Lung (tissue), 12 donors: ENCODE data around the gene IL13RA1. TPM values are rescaled to one million over a fixed set of nuclear protein-coding genes. Genes with fewer than 3 reads are reported as not detected.
A peak's percentile ranks its signal among the peaks of the same experiment; 100 is the strongest.
"Not testable (repeated sequence)": the region's sequence is repeated elsewhere in the genome, so short reads cannot be mapped to it uniquely, and the experiment has no call there.

Experiments used
- ATAC-seq: fragments of 200-7000 bp; cut with Tn5 transposase; one replicate; pipeline ENCODE4 v1.9.1; 2020; ENCODE audit warnings: moderate number of reproducible peaks; ENCODE audit not compliant: insufficient read depth, low FRiP score
- DNase-seq, 3 donors: peaks; one replicate each; pipeline ENCODE4 v3.0.0-alpha.2; 2013 to 2017
- H3K27ac ChIP-seq, 2 donors: one replicate each; pipeline ENCODE4 v1.5.1; 2013; ENCODE audit warnings: mild to moderate bottlenecking in 2 of 2, moderate library complexity in 2 of 2, control low read depth in 1 of 2, inconsistent platforms in 1 of 2, low read depth in 1 of 2, low read length in 1 of 2
- H3K27me3 ChIP-seq, 3 donors: one replicate each; pipeline ENCODE4 v1.5.1; 2013; ENCODE audit warnings: low read length in 2 of 3; ENCODE audit not compliant: control insufficient read depth in 3 of 3, insufficient read depth in 3 of 3
- H3K36me3 ChIP-seq, 4 donors: one replicate each; pipeline ENCODE4 v1.5.1; 2013; ENCODE audit warnings: low read length in 4 of 4, mild to moderate bottlenecking in 1 of 4, moderate library complexity in 1 of 4; ENCODE audit not compliant: control insufficient read depth in 4 of 4, insufficient read depth in 4 of 4
- H3K4me1 ChIP-seq, 5 donors: one replicate each; pipeline ENCODE4 v1.5.1; 2013; ENCODE audit warnings: low read length in 5 of 5, mild to moderate bottlenecking in 2 of 5, moderate library complexity in 1 of 5; ENCODE audit not compliant: control insufficient read depth in 5 of 5, insufficient read depth in 5 of 5
- H3K4me3 ChIP-seq: one replicate; pipeline ENCODE4 v1.5.1; 2013; ENCODE audit warnings: mild to moderate bottlenecking, control low read depth, moderate library complexity
- H3K9ac ChIP-seq, 2 donors: one replicate each; pipeline ENCODE4 v1.5.1; 2013; ENCODE audit warnings: low read length in 2 of 2, control low read depth in 1 of 2; ENCODE audit not compliant: insufficient read depth in 1 of 2
- H3K9me3 ChIP-seq, 4 donors: one replicate each; pipeline ENCODE4 v1.5.1; 2013; ENCODE audit warnings: low read length in 3 of 4, mild to moderate bottlenecking in 1 of 4, moderate library complexity in 1 of 4; ENCODE audit not compliant: control insufficient read depth in 4 of 4, insufficient read depth in 3 of 4
- CTCF ChIP-seq: IDR thresholded peaks from 2 replicates; pipeline ENCODE4 v1.5.1; 2012; ENCODE audit warnings: mild to moderate bottlenecking; ENCODE audit errors: control extremely low read depth, extremely low read depth
- WGBS, 2 donors: extraction: QIAGEN DNeasy Blood & Tissue Kit; methylation state at CpG; one replicate each; pipeline ENCODE4 v1.1.7; 2013; 5-methylcytosine and 5-hydroxymethylcytosine counted together
- polyA plus RNA-seq, 2 donors: library from polyadenylated mRNA; stranded (reverse); fragments of 200-250 nt; gene quantifications; one replicate each; pipeline ENCODE4 v1.2.1, GENCODE V29; 2013
- total RNA-seq, 2 donors: library from RNA; depleted of rRNA in 1 of 2; stranded (reverse); fragments of >200 nt in 1 of 2; gene quantifications; one replicate each; pipeline ENCODE4 v1.2.1, GENCODE V29; 2014 to 2021
- donor health status: control.
- donor health status: control.
- donor health status: Bipolar disorder and iron deficiency.
- donor health status: healthy.
- donor health status: DM: yes; HTN: yes; CAD: no.

The IL13RA1 gene
- total and polyA plus RNA-seq, 4 donors, result 23.4 to 64.0 (median 59.0) TPM

DNA sequence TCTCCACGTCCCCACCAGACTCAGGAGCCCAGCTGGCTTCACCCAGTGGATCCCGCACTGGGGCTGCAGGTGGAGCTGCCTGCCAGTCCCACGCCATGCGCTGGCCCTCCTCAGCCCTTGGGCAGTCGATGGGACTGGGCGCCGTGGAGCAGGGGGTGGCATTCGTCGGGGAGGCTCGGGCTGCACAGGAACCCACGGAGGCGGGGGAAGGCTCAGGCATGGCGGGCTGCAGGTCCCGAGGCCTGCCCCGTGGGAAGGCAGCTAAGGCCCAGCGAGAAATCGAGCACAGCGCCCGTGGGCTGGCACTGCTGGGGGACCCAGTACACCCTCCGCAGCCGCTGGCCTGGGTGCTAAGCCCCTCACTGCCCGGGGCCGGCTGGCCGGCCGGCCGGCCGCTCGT lies 10.6 kb upstream of the IL13RA1 start:
- H3K9ac ChIP-seq, H3K36me3 ChIP-seq, H3K9me3 ChIP-seq, H3K27ac ChIP-seq, H3K27me3 ChIP-seq, H3K4me3 ChIP-seq, DNase-seq, ATAC-seq, H3K4me1 ChIP-seq: not testable (repeated sequence)
- WGBS, 2 donors, result 95% methylated on average over 14 to 28 of the region's 28 CpGs

- Histone ChIP-seq H3K27me3 (no peaks in the 10 kb centered on the region), H3K9me3 (peaks cover 0 to 3% (median 0%) of the 10 kb centered on the region in 4 donors), H3K9ac (no peak overlapping the region), H3K4me1 (peaks cover 0 to 2% (median 0%) of the 10 kb centered on the region in 5 donors), H3K4me3 (no peak overlapping the region), H3K27ac (peak overlapping the region in 1 of 2 donors; percentile 82), H3K36me3 (no peaks in the 10 kb centered on the region)
- 47 to 79% methylated on average over 13 of the region's 13 CpGs for WGBS, 2 donors
- ATAC-seq (peak; percentile 39), DNase-seq (no peak)
- no peak for TF ChIP-seq CTCF
Observed at GRCh38 chrX:118717678-118718391, 9.6 kb upstream of the IL13RA1 start.

DNA sequence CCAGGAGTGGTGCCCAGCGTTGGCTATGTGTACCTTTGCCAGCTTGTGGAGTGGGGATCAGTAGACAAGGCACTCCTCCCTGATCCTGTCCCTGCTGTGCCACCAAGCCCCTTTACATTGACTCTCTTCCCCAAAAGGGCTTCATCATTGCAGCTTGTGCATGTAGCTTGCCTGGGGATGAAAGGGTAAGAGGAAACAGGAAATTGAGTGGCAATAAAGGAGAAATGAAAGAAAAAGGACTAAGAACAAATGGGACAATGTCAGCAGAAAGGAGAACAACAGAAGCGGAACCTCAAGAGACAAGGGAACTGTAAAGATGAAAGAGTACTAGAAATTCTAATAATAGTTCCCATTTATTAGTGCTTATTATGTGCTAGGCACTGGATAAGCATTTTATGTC lies 8.7 kb upstream of the IL13RA1 start:
- Histone ChIP-seq H3K4me3 (no peak overlapping the region), H3K27ac (peak overlapping the region in 1 of 2 donors; percentile 82), H3K9ac (no peak overlapping the region), H3K27me3 (no peaks in the 10 kb centered on the region), H3K4me1 (peaks cover 0 to 2% (median 0%) of the 10 kb centered on the region in 5 donors), H3K36me3 (no peaks in the 10 kb centered on the region), H3K9me3 (peaks cover 0 to 3% (median 0%) of the 10 kb centered on the region in 4 donors)
- peak; percentile 23 for ATAC-seq
- no peak for DNase-seq
- WGBS, 2 donors, result 28 to 58% methylated on average over 2 of the region's 2 CpGs
- TF ChIP-seq CTCF, result no peak

- H3K27ac ChIP-seq, result no peak overlapping the region
- DNase-seq (no peak), ATAC-seq (no peak)
- no peak overlapping the region for H3K9ac ChIP-seq
- 81 to 93% methylated on average over 3 of the region's 3 CpGs for WGBS, 2 donors
- H3K27me3 ChIP-seq, result no peaks in the 10 kb centered on the region
- H3K9me3 ChIP-seq, result peaks cover 0 to 3% (median 0%) of the 10 kb centered on the region in 4 donors
- H3K36me3 ChIP-seq, result no peaks in the 10 kb centered on the region
- no peak for TF ChIP-seq CTCF
- H3K4me3 ChIP-seq, result no peak overlapping the region
- peaks cover 0 to 5% (median 0%) of the 10 kb centered on the region in 5 donors for H3K4me1 ChIP-seq
Observed at GRCh38 chrX:118720058-118720707, 7.2 kb upstream of the IL13RA1 start.
